GM19463 (cell line): ENCODE measurements around the gene CASK.
A peak's percentile ranks its signal among the peaks of the same experiment; 100 is the strongest.
"Not testable (repeated sequence)": the region's sequence is repeated elsewhere in the genome, so short reads cannot be mapped to it uniquely, and the experiment has no call there.

Experiments used
- ATAC-seq: cut with Tn5 transposase; IDR thresholded peaks from one replicate; pipeline ENCODE4 v1.9.1; 2021; ENCODE audit warnings: mild to moderate bottlenecking, moderate library complexity; ENCODE audit not compliant: unreplicated experiment

The CASK gene

GRCh38 chrX:41526271-41526670 lies 397.1 kb downstream of the CASK start:
- ATAC-seq, result no peak

- no peak for ATAC-seq
Observed at GRCh38 chrX:41522671-41523070, 400.7 kb downstream of the CASK start.

- no peak for ATAC-seq
Observed at GRCh38 chrX:41522081-41522480, 401.3 kb downstream of the CASK start.

GRCh38 chrX:41519468-41519867 lies 403.9 kb downstream of the CASK start:
- ATAC-seq, result no peak

- no peak for ATAC-seq
Observed at GRCh38 chrX:41518841-41519220, 404.5 kb downstream of the CASK start.

GRCh38 chrX:41518127-41518840 lies 405.1 kb downstream of the CASK start:
- no peak for ATAC-seq

GRCh38 chrX:41516999-41517765 lies 406.2 kb downstream of the CASK start:
- no peak for ATAC-seq

GRCh38 chrX:41516456-41516855 lies 406.9 kb downstream of the CASK start:
- no peak for ATAC-seq

- ATAC-seq, result no peak
Observed at GRCh38 chrX:41515376-41515775, 408.0 kb downstream of the CASK start.

GRCh38 chrX:41514179-41514578 lies 409.2 kb downstream of the CASK start:
- no peak for ATAC-seq

- ATAC-seq, result not testable (repeated sequence)
Observed at GRCh38 chrX:41512853-41513252, 410.5 kb downstream of the CASK start.

- peak; percentile 98 for ATAC-seq
Observed at GRCh38 chrX:41512394-41512793, 411.0 kb downstream of the CASK start.

GRCh38 chrX:41507919-41508318 lies 415.4 kb downstream of the CASK start:
- ATAC-seq, result no peak

- no peak for ATAC-seq
Observed at GRCh38 chrX:41502004-41502403, 421.4 kb downstream of the CASK start.

- ATAC-seq, result no peak
Observed at GRCh38 chrX:41499984-41500383, 423.4 kb downstream of the CASK start.

GRCh38 chrX:41499195-41499594 lies 424.2 kb downstream of the CASK start:
- ATAC-seq, result no peak

- no peak for ATAC-seq
Observed at GRCh38 chrX:41491267-41492004, 431.9 kb downstream of the CASK start.

- ATAC-seq, result no peak
Observed at GRCh38 chrX:41490446-41490845, 432.9 kb downstream of the CASK start.

GRCh38 chrX:41482154-41482850 lies 441.1 kb downstream of the CASK start:
- no peak for ATAC-seq

- ATAC-seq, result no peak
Observed at GRCh38 chrX:41481264-41482109, 441.9 kb downstream of the CASK start.
